K562 (cell line): ENCODE results near the gene VSNL1. TPM values are rescaled to one million over a fixed set of nuclear protein-coding genes. Genes with fewer than 3 reads are reported as not detected.
A peak's percentile ranks its signal among the peaks of the same experiment; 100 is the strongest.

Source experiments
- CBFA2T3 ChIP-seq: fragments of 450-650 bp; IDR thresholded peaks from 2 replicates; pipeline ENCODE4 v1.6.1; 2017
- GATAD2A ChIP-seq: fragments of 450-650 bp; IDR thresholded peaks from 2 replicates; pipeline ENCODE4 v1.6.1; 2017
- HMG20A ChIP-seq: fragments of 450-650 bp; formaldehyde crosslinking; conservative IDR thresholded peaks from 2 replicates; pipeline ENCODE4 v1.4.0; 2020; ENCODE audit warnings: mild to moderate bottlenecking, mixed read lengths
- HMG20B ChIP-seq: fragments of 250-450 bp; sonication (Bioruptor Pico); IDR thresholded peaks from 2 replicates; pipeline ENCODE4 v1.5.0; 2021; ENCODE audit warnings: mild to moderate bottlenecking
- JUNB ChIP-seq: fragments of 450-650 bp; formaldehyde crosslinking; conservative IDR thresholded peaks from 2 replicates; pipeline ENCODE4 v1.4.0; 2020; ENCODE audit warnings: mild to moderate bottlenecking
- MTA1 ChIP-seq: fragments of 450-650 bp; IDR thresholded peaks from 2 replicates; pipeline ENCODE4 v1.6.1; 2017; ENCODE audit warnings: borderline replicate concordance
- PCBP1 ChIP-seq: fragments of 200-400 bp; formaldehyde crosslinking; IDR thresholded peaks from 2 replicates; pipeline ENCODE4 v1.6.1; 2018; ENCODE audit warnings: mild to moderate bottlenecking, low read depth, low read length; ENCODE audit not compliant: poor library complexity, severe bottlenecking
- POLR2A ChIP-seq: fragments of 450-650 bp; conservative IDR thresholded peaks from 2 replicates; pipeline ENCODE4 v1.6.1; 2016
- PTRF ChIP-seq: fragments of 450-650 bp; IDR thresholded peaks from 2 replicates; pipeline ENCODE4 v1.6.1; 2016; ENCODE audit warnings: mild to moderate bottlenecking, missing genetic modification characterization, missing compliant biosample characterization
- SMARCC2 ChIP-seq: fragments of 450-650 bp; IDR thresholded peaks from 2 replicates; pipeline ENCODE4 v1.6.1; 2017; ENCODE audit warnings: antibody characterized with exemption, moderate library complexity, mild to moderate bottlenecking, low read depth
- SP2 ChIP-seq: IDR thresholded peaks from 2 replicates; pipeline ENCODE4 v1.6.1; 2011; ENCODE audit warnings: mild to moderate bottlenecking, low read depth, low read length, moderate library complexity; ENCODE audit not compliant: poor library complexity, severe bottlenecking; ENCODE audit errors: extremely low read depth
- STAG1 ChIP-seq: sonication (generic); formaldehyde crosslinking; IDR thresholded peaks from 2 replicates; pipeline ENCODE4 v1.5.0; 2020; ENCODE audit warnings: missing genetic modification reagents, borderline replicate concordance
- TCF3 ChIP-seq: sonication (generic); formaldehyde crosslinking; IDR thresholded peaks from 2 replicates; pipeline ENCODE4 v1.4.0; 2020; ENCODE audit warnings: mild to moderate bottlenecking, missing genetic modification reagents
- ZNF830 ChIP-seq: fragments of 250-450 bp; sonication (Bioruptor Pico); IDR thresholded peaks from 2 replicates; pipeline ENCODE4 v1.5.0; 2021; ENCODE audit warnings: mild to moderate bottlenecking
- polyA plus RNA-seq, 8 experiments: library from polyadenylated mRNA; depleted of rRNA in 4 of 8; stranded (reverse) in 5 of 8; unstranded in 3 of 8; fragments of >200 nt; fragmentation: Nextera tagmentation in 2 of 8; fragmentation: Illumina TruSeq in 1 of 8; extraction: Ambion mirVana in 2 of 8; extraction: Trizol in 1 of 8; gene quantifications; 2 replicates each; pipeline versions ENCODE4 v1.2.1 to v1.2.3, GENCODE V29; 2011 to 2014; ENCODE audit warnings: inconsistent platforms in 1 of 8, missing spikeins in 1 of 8
- total RNA-seq, 7 experiments: library from RNA; depleted of rRNA in 6 of 7; stranded (reverse); fragments of >200 nt in 6 of 7; fragmentation: Illumina TruSeq in 2 of 7; extraction: Trizol in 2 of 7; gene quantifications; 2 replicates each; pipeline versions ENCODE4 v1.2.1 to v1.2.3, GENCODE V29; 2011 to 2021; ENCODE audit warnings: low replicate concordance in 1 of 7
- TF ChIP-seq, protein P1 (sequence below): sonication (generic); IDR thresholded peaks from 2 replicates; pipeline ENCODE4 v1.6.1; 2016
- TF ChIP-seq, protein P2 (sequence below): sonication (generic); formaldehyde crosslinking; IDR thresholded peaks from 2 replicates; pipeline ENCODE4 v1.4.0; 2020; ENCODE audit warnings: mild to moderate bottlenecking, missing genetic modification reagents
- TF ChIP-seq, protein P3 (sequence below): sonication (generic); formaldehyde crosslinking; IDR thresholded peaks from 2 replicates; pipeline ENCODE4 v1.8.0; 2022; ENCODE audit warnings: mild to moderate bottlenecking, low read depth, missing genetic modification reagents
- TF ChIP-seq, protein P4 (sequence below), 2 experiments: IDR thresholded peaks in 1 of 2; conservative IDR thresholded peaks in 1 of 2; 2 replicates each; pipeline ENCODE4 v1.6.1; 2016; ENCODE audit warnings: low read depth in 2 of 2, mild to moderate bottlenecking in 1 of 2, missing compliant biosample characterization in 1 of 2, missing genetic modification characterization in 1 of 2, moderate library complexity in 1 of 2
- TF ChIP-seq, protein P5 (sequence below): sonication (generic); formaldehyde crosslinking; IDR thresholded peaks from 2 replicates; pipeline ENCODE4 v1.8.1; 2023; ENCODE audit warnings: mild to moderate bottlenecking, missing genetic modification reagents

Gene VSNL1
- total and polyA plus RNA-seq, 9 of the 15 experiments (the other 6 are each of a cell fraction or from before 2014, with no cell fraction given): 0.20 TPM; not detected in 8

DNA sequence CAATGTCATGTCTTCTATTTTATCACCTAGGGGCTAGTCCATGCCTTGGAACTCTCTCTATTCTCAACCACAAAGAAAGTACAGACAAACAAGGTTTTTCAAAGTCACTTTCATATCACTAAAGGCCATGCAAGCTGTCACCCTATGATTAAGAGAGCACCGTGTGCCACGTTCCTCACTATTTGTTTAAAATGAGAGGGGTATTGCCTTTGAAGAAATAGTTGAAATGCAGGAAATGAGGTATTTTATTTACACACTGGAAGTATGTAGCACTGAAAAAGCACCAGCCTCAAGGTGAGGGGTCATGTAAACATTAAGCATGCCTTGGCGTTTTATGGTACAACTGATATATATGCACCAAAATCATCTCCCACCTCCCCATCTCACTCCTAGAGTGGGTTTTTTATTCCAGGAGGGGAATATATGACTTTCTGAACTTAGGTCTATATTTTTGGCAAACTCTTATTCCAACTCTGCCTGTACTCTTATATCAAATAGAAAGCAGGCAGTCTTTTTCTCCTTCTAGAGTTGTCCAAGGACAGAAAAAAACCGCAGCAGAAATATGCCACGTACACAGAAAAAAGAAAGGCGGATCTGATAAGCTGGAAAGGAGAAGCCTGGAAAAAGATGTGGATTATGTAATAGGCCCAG is 53.5 kb downstream of the VSNL1 start (continued):
- TF ChIP-seq STAG1 (CRISPR knock-in tag): no peak
- no peak for TF ChIP-seq POLR2A
- TF ChIP-seq, protein P1, sequence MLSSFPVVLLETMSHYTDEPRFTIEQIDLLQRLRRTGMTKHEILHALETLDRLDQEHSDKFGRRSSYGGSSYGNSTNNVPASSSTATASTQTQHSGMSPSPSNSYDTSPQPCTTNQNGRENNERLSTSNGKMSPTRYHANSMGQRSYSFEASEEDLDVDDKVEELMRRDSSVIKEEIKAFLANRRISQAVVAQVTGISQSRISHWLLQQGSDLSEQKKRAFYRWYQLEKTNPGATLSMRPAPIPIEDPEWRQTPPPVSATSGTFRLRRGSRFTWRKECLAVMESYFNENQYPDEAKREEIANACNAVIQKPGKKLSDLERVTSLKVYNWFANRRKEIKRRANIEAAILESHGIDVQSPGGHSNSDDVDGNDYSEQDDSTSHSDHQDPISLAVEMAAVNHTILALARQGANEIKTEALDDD: peak; percentile 54; the same call in 1 of the 2 replicates
- TF ChIP-seq CBFA2T3: peak; percentile 93
- TF ChIP-seq, protein P2, sequence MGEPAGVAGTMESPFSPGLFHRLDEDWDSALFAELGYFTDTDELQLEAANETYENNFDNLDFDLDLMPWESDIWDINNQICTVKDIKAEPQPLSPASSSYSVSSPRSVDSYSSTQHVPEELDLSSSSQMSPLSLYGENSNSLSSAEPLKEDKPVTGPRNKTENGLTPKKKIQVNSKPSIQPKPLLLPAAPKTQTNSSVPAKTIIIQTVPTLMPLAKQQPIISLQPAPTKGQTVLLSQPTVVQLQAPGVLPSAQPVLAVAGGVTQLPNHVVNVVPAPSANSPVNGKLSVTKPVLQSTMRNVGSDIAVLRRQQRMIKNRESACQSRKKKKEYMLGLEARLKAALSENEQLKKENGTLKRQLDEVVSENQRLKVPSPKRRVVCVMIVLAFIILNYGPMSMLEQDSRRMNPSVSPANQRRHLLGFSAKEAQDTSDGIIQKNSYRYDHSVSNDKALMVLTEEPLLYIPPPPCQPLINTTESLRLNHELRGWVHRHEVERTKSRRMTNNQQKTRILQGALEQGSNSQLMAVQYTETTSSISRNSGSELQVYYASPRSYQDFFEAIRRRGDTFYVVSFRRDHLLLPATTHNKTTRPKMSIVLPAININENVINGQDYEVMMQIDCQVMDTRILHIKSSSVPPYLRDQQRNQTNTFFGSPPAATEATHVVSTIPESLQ (CRISPR knock-in tag): no peak
- TF ChIP-seq PCBP1: no peak
- TF ChIP-seq PTRF: no peak
- TF ChIP-seq ZNF830 (CRISPR knock-in tag): no peak
- TF ChIP-seq, protein P3, sequence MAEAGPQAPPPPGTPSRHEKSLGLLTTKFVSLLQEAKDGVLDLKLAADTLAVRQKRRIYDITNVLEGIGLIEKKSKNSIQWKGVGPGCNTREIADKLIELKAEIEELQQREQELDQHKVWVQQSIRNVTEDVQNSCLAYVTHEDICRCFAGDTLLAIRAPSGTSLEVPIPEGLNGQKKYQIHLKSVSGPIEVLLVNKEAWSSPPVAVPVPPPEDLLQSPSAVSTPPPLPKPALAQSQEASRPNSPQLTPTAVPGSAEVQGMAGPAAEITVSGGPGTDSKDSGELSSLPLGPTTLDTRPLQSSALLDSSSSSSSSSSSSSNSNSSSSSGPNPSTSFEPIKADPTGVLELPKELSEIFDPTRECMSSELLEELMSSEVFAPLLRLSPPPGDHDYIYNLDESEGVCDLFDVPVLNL (CRISPR knock-in tag): no peak
- TF ChIP-seq GATAD2A: no peak
- TF ChIP-seq HMG20B: no peak
- 0 out of 2 replicates have a peak, but pooled peaks have one; percentile 22 for TF ChIP-seq MTA1
- no peak for TF ChIP-seq JUNB
- TF ChIP-seq, protein P4, sequence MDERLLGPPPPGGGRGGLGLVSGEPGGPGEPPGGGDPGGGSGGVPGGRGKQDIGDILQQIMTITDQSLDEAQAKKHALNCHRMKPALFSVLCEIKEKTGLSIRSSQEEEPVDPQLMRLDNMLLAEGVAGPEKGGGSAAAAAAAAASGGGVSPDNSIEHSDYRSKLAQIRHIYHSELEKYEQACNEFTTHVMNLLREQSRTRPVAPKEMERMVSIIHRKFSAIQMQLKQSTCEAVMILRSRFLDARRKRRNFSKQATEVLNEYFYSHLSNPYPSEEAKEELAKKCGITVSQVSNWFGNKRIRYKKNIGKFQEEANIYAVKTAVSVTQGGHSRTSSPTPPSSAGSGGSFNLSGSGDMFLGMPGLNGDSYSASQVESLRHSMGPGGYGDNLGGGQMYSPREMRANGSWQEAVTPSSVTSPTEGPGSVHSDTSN (CRISPR knock-in tag; IDR thresholded peaks at IDR 0.05; ENCODE audit: low read depth): no peak
- TF ChIP-seq, protein P4 (tag; conservative IDR thresholded peaks at IDR 0.05; ENCODE audit: low read depth): peak; percentile 50; the same call in 1 of the 2 replicates
- TF ChIP-seq, protein P5, sequence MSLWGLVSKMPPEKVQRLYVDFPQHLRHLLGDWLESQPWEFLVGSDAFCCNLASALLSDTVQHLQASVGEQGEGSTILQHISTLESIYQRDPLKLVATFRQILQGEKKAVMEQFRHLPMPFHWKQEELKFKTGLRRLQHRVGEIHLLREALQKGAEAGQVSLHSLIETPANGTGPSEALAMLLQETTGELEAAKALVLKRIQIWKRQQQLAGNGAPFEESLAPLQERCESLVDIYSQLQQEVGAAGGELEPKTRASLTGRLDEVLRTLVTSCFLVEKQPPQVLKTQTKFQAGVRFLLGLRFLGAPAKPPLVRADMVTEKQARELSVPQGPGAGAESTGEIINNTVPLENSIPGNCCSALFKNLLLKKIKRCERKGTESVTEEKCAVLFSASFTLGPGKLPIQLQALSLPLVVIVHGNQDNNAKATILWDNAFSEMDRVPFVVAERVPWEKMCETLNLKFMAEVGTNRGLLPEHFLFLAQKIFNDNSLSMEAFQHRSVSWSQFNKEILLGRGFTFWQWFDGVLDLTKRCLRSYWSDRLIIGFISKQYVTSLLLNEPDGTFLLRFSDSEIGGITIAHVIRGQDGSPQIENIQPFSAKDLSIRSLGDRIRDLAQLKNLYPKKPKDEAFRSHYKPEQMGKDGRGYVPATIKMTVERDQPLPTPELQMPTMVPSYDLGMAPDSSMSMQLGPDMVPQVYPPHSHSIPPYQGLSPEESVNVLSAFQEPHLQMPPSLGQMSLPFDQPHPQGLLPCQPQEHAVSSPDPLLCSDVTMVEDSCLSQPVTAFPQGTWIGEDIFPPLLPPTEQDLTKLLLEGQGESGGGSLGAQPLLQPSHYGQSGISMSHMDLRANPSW (CRISPR knock-in tag): no peak
- no peak for TF ChIP-seq HMG20A (CRISPR knock-in tag)
- peak; percentile 44; the same call in 1 of the 2 replicates for TF ChIP-seq SMARCC2
- TF ChIP-seq SP2: no peak
- TF ChIP-seq TCF3 (CRISPR knock-in tag): peak; percentile 94
